Islet of Langerhans (tissue), 1 donor: ENCODE measurements around the gene DDT.
"Not testable (repeated sequence)": the region's sequence is repeated elsewhere in the genome, so short reads cannot be mapped to it uniquely, and the experiment has no call there.

Source experiments
- FAIRE-seq: peaks from one replicate; lab custom pipeline; 2011; peaks lifted over from hg19 to GRCh38; lab: Jason Lieb, UNC

The DDT gene

GRCh38 chr22:23974345-23974744 lies at the start of gene DDT:
TSS of gene DDT (minus strand) at chr22:23974441. CDS start at chr22:23974414, 27 bp downstream.
- peak; percentile 99 for FAIRE-seq

- no peak for FAIRE-seq
These were observed 49.1 kb upstream of the DDT start for GRCh38 chr22:24023204-24023789.

- no peak for FAIRE-seq
These were observed 47.1 kb upstream of the DDT start for GRCh38 chr22:24021304-24021703.

- no peak for FAIRE-seq
These were observed 41.9 kb upstream of the DDT start for GRCh38 chr22:24016156-24016555.

GRCh38 chr22:24011735-24012068 lies 37.5 kb upstream of the DDT start:
- FAIRE-seq, result no peak

GRCh38 chr22:24010018-24010391 lies 35.8 kb upstream of the DDT start:
- FAIRE-seq, result no peak

GRCh38 chr22:24009227-24010017 lies 35.2 kb upstream of the DDT start:
- no peak for FAIRE-seq

GRCh38 chr22:24008381-24009226 lies 34.4 kb upstream of the DDT start:
- FAIRE-seq, result no peak

GRCh38 chr22:24008022-24008283 lies 33.7 kb upstream of the DDT start:
- FAIRE-seq, result no peak

GRCh38 chr22:24007253-24008021 lies 33.2 kb upstream of the DDT start:
- FAIRE-seq, result no peak

GRCh38 chr22:24006914-24007214 lies 32.6 kb upstream of the DDT start:
- no peak for FAIRE-seq

GRCh38 chr22:24006207-24006913 lies 32.1 kb upstream of the DDT start:
- no peak for FAIRE-seq

- FAIRE-seq, result no peak
These were observed 31.0 kb upstream of the DDT start, which contains the start of gene GSTT4 for GRCh38 chr22:24005201-24005600. TSS of gene GSTT4 (minus strand) at chr22:24005453. CDS start at chr22:24005356, 97 bp downstream.

- FAIRE-seq, result no peak
These were observed 29.6 kb upstream of the DDT start for GRCh38 chr22:24003887-24004286.

GRCh38 chr22:24002851-24003250 lies 28.6 kb upstream of the DDT start:
- no peak for FAIRE-seq

- FAIRE-seq, result no peak
These were observed 28.0 kb upstream of the DDT start for GRCh38 chr22:24002272-24002671.

- FAIRE-seq, result no peak
These were observed 27.1 kb upstream of the DDT start for GRCh38 chr22:24001314-24001713.

GRCh38 chr22:23999779-24000178 lies 25.5 kb upstream of the DDT start:
- FAIRE-seq, result not testable (repeated sequence)

GRCh38 chr22:23997092-23997491 lies 22.9 kb upstream of the DDT start:
- FAIRE-seq, result no peak

- not testable (repeated sequence) for FAIRE-seq
These were observed 19.4 kb upstream of the DDT start for GRCh38 chr22:23993581-23994177.

GRCh38 chr22:23993080-23993479 lies 18.8 kb upstream of the DDT start:
- not testable (repeated sequence) for FAIRE-seq
